K562 (cell line): Measurements from ENCODE around the gene LCTL. TPM values are rescaled to one million over a fixed set of nuclear protein-coding genes. Genes with fewer than 3 reads are reported as not detected.

ENCODE experiments used
- CBX1 ChIP-seq: sonication (generic); IDR thresholded peaks from 2 replicates; pipeline ENCODE4 v1.6.1; 2016; ENCODE audit warnings: antibody characterized with exemption, low read depth, mild to moderate bottlenecking
- CBX5 ChIP-seq: IDR thresholded peaks from 2 replicates; pipeline ENCODE4 v1.6.1; 2014; ENCODE audit warnings: low read depth, borderline replicate concordance
- FOXA1 ChIP-seq: fragments of 450-650 bp; IDR thresholded peaks from 2 replicates; pipeline ENCODE4 v1.6.1; 2016; ENCODE audit warnings: mild to moderate bottlenecking, borderline replicate concordance
- GABPB1 ChIP-seq: sonication (generic); formaldehyde crosslinking; IDR thresholded peaks from 2 replicates; pipeline ENCODE4 v1.8.0; 2022; ENCODE audit warnings: mild to moderate bottlenecking, missing genetic modification reagents
- HEY1 ChIP-seq: fragments of 250-450 bp; sonication (Bioruptor Pico); IDR thresholded peaks from 2 replicates; pipeline ENCODE4 v1.5.0; 2020; ENCODE audit warnings: mild to moderate bottlenecking, moderate library complexity, borderline replicate concordance
- SNIP1 ChIP-seq: fragments of 450-650 bp; IDR thresholded peaks from 2 replicates; pipeline ENCODE4 v1.7.1; 2017; ENCODE audit warnings: low read depth, mild to moderate bottlenecking
- TOE1 ChIP-seq, 2 experiments: fragments of 450-650 bp in 1 of 2; sonication (generic) in 1 of 2; formaldehyde crosslinking in 1 of 2; IDR thresholded peaks; 2 replicates each; pipeline versions ENCODE4 v1.7.1 to v1.8.0; 2016 to 2022; ENCODE audit warnings: borderline replicate concordance in 2 of 2, mild to moderate bottlenecking in 2 of 2, antibody characterized with exemption in 1 of 2, inconsistent platforms in 1 of 2, low read depth in 1 of 2, missing genetic modification reagents in 1 of 2, moderate library complexity in 1 of 2
- ZBTB7A ChIP-seq: IDR thresholded peaks from 2 replicates; pipeline ENCODE4 v1.6.1; 2011; ENCODE audit warnings: low read depth, mild to moderate bottlenecking, low read length, moderate library complexity, borderline replicate concordance; ENCODE audit not compliant: control insufficient read depth
- ZNF24 ChIP-seq: fragments of 450-650 bp; IDR thresholded peaks from 2 replicates; pipeline ENCODE4 v1.6.1; 2016
- polyA plus RNA-seq, 8 experiments: library from polyadenylated mRNA; depleted of rRNA in 4 of 8; stranded (reverse) in 5 of 8; unstranded in 3 of 8; fragments of >200 nt; fragmentation: Nextera tagmentation in 2 of 8; fragmentation: Illumina TruSeq in 1 of 8; extraction: Ambion mirVana in 2 of 8; extraction: Trizol in 1 of 8; gene quantifications; 2 replicates each; pipeline versions ENCODE4 v1.2.1 to v1.2.3, GENCODE V29; 2011 to 2014; ENCODE audit warnings: inconsistent platforms in 1 of 8, missing spikeins in 1 of 8
- total RNA-seq, 7 experiments: library from RNA; depleted of rRNA in 6 of 7; stranded (reverse); fragments of >200 nt in 6 of 7; fragmentation: Illumina TruSeq in 2 of 7; extraction: Trizol in 2 of 7; gene quantifications; 2 replicates each; pipeline versions ENCODE4 v1.2.1 to v1.2.3, GENCODE V29; 2011 to 2021; ENCODE audit warnings: low replicate concordance in 1 of 7
- TF ChIP-seq, protein P1 (sequence below), 3 experiments: fragments of 200-800 bp in 1 of 3; sonication (Bioruptor generic) in 1 of 3; sonication (generic) in 1 of 3; formaldehyde crosslinking in 1 of 3; IDR thresholded peaks; 2 replicates each; pipeline versions ENCODE4 v1.6.1 to v1.8.0; 2016 to 2022; ENCODE audit warnings: mild to moderate bottlenecking in 2 of 3, missing compliant biosample characterization in 2 of 3, missing genetic modification characterization in 2 of 3, missing genetic modification reagents in 1 of 3
- TF ChIP-seq, protein P2 (sequence below), 2 experiments: fragments of 450-650 bp; conservative IDR thresholded peaks; 2 replicates each; pipeline ENCODE4 v1.6.1; 2017; ENCODE audit warnings: mild to moderate bottlenecking in 2 of 2, moderate library complexity in 2 of 2
- TF ChIP-seq, protein P3 (sequence below): sonication (generic); formaldehyde crosslinking; IDR thresholded peaks from 2 replicates; pipeline ENCODE4 v1.8.0; 2022; ENCODE audit warnings: mild to moderate bottlenecking, low read depth, missing genetic modification reagents
- TF ChIP-seq, protein P4 (sequence below): sonication (generic); formaldehyde crosslinking; IDR thresholded peaks from 2 replicates; pipeline ENCODE4 v1.8.0; 2023; ENCODE audit warnings: missing genetic modification reagents, mild to moderate bottlenecking, borderline replicate concordance
- TF ChIP-seq, protein P5 (sequence below): fragments of 450-650 bp; IDR thresholded peaks from 2 replicates; pipeline ENCODE4 v1.6.1; 2016; ENCODE audit warnings: missing biosample characterization, missing genetic modification characterization

Gene LCTL
- total and polyA plus RNA-seq, 9 of the 15 experiments (the other 6 are each of a cell fraction or from before 2014, with no cell fraction given) = 0.08 to 0.31 (median 0.17) TPM; not detected in 6

DNA sequence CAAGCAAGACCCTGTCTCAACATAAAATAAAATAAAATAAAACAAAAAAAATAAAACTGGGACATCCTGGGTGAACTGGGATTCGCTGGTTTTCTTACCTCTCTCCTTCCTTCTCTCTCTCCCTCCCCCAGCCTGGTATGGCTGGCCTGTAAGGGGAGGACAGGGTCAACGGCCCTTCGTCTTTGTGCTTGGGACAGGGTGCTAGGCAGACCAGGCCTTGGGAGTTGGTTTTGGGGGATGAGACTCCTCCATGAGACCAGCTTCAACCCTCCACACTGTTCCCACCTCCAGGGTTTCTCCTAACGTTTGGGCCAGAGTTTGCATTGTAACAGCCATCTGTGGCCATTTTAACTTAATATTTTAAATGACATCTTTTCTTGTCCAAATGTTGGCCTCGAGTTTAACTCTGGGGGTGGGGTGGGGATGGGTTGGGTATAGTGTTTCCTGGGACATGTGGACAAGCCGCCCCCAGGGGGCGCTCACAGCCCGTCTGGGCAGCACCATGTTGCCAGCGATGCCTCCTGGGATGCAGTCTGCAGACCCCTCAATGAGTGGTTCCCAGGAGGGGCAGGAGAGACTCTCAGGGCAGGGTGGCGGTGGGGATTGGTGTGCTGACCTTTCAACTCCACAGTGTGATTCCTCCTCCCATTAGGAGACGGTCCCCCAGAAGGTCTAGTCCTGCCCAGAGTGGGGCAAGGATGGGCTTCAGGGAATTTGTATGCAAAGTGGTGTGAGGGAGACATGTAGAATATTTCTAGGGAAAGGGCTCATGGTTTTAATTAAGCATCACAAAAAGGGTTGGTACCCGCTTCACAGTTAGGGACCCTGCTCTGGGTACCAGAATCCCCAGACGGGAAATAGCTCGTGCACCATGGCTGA, 37.7 kb upstream of the LCTL start (continued):
- TF ChIP-seq, protein P1, sequence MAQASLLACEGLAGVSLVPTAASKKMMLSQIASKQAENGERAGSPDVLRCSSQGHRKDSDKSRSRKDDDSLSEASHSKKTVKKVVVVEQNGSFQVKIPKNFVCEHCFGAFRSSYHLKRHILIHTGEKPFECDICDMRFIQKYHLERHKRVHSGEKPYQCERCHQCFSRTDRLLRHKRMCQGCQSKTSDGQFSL (CRISPR knock-in tag; IDR thresholded peaks at IDR 0.05) = no peak
- TF ChIP-seq, protein P1 (tag; IDR thresholded peaks at IDR 0.05) = no peak
- TF ChIP-seq TOE1 (IDR thresholded peaks at IDR 0.05; ENCODE audit: borderline replicate concordance) (no peak), TOE1 (CRISPR knock-in tag; IDR thresholded peaks at IDR 0.05; ENCODE audit: borderline replicate concordance, low read depth) (no peak), FOXA1 (no peak), ZNF24 (no peak), GABPB1 (CRISPR knock-in tag) (no peak), HEY1 (CRISPR knock-in tag) (no peak), CBX5 (no peak), ZBTB7A (peak; percentile 49; the same call in 1 of the 2 replicates), CBX1 (no peak), SNIP1 (no peak)
- TF ChIP-seq, protein P2, sequence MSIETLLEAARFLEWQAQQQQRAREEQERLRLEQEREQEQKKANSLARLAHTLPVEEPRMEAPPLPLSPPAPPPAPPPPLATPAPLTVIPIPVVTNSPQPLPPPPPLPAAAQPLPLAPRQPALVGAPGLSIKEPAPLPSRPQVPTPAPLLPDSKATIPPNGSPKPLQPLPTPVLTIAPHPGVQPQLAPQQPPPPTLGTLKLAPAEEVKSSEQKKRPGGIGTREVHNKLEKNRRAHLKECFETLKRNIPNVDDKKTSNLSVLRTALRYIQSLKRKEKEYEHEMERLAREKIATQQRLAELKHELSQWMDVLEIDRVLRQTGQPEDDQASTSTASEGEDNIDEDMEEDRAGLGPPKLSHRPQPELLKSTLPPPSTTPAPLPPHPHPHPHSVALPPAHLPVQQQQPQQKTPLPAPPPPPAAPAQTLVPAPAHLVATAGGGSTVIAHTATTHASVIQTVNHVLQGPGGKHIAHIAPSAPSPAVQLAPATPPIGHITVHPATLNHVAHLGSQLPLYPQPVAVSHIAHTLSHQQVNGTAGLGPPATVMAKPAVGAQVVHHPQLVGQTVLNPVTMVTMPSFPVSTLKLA (conservative IDR thresholded peaks at IDR 0.05) = 0 out of 4 replicates have a peak, but pooled peaks of 1 of the 2 experiments have one; percentile 16
- TF ChIP-seq, protein P3, sequence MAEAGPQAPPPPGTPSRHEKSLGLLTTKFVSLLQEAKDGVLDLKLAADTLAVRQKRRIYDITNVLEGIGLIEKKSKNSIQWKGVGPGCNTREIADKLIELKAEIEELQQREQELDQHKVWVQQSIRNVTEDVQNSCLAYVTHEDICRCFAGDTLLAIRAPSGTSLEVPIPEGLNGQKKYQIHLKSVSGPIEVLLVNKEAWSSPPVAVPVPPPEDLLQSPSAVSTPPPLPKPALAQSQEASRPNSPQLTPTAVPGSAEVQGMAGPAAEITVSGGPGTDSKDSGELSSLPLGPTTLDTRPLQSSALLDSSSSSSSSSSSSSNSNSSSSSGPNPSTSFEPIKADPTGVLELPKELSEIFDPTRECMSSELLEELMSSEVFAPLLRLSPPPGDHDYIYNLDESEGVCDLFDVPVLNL (CRISPR knock-in tag) = no peak
- TF ChIP-seq, protein P4, sequence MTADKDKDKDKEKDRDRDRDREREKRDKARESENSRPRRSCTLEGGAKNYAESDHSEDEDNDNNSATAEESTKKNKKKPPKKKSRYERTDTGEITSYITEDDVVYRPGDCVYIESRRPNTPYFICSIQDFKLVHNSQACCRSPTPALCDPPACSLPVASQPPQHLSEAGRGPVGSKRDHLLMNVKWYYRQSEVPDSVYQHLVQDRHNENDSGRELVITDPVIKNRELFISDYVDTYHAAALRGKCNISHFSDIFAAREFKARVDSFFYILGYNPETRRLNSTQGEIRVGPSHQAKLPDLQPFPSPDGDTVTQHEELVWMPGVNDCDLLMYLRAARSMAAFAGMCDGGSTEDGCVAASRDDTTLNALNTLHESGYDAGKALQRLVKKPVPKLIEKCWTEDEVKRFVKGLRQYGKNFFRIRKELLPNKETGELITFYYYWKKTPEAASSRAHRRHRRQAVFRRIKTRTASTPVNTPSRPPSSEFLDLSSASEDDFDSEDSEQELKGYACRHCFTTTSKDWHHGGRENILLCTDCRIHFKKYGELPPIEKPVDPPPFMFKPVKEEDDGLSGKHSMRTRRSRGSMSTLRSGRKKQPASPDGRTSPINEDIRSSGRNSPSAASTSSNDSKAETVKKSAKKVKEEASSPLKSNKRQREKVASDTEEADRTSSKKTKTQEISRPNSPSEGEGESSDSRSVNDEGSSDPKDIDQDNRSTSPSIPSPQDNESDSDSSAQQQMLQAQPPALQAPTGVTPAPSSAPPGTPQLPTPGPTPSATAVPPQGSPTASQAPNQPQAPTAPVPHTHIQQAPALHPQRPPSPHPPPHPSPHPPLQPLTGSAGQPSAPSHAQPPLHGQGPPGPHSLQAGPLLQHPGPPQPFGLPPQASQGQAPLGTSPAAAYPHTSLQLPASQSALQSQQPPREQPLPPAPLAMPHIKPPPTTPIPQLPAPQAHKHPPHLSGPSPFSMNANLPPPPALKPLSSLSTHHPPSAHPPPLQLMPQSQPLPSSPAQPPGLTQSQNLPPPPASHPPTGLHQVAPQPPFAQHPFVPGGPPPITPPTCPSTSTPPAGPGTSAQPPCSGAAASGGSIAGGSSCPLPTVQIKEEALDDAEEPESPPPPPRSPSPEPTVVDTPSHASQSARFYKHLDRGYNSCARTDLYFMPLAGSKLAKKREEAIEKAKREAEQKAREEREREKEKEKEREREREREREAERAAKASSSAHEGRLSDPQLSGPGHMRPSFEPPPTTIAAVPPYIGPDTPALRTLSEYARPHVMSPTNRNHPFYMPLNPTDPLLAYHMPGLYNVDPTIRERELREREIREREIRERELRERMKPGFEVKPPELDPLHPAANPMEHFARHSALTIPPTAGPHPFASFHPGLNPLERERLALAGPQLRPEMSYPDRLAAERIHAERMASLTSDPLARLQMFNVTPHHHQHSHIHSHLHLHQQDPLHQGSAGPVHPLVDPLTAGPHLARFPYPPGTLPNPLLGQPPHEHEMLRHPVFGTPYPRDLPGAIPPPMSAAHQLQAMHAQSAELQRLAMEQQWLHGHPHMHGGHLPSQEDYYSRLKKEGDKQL (CRISPR knock-in tag) = no peak
- TF ChIP-seq, protein P5, sequence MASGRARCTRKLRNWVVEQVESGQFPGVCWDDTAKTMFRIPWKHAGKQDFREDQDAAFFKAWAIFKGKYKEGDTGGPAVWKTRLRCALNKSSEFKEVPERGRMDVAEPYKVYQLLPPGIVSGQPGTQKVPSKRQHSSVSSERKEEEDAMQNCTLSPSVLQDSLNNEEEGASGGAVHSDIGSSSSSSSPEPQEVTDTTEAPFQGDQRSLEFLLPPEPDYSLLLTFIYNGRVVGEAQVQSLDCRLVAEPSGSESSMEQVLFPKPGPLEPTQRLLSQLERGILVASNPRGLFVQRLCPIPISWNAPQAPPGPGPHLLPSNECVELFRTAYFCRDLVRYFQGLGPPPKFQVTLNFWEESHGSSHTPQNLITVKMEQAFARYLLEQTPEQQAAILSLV (tag) = no peak
